Panc1 (cell line): ENCODE data around the gene TMEM271. TPM values are rescaled to one million over a fixed set of nuclear protein-coding genes. Genes with fewer than 3 reads are reported as not detected.

Experiments used
- ATAC-seq: fragments of 200-7000 bp; cut with Tn5 transposase; 2 replicates; pipeline ENCODE4 v1.9.1; 2020; ENCODE audit warnings: mild to moderate bottlenecking, moderate library complexity
- BruUV-seq: library from RNA; stranded (reverse); fragments of 400-500 nt; replicated peaks from 2 replicates; lab custom pipeline; 2021; lab: Mats Ljungman, UMichigan
- CTCF ChIA-PET: fragments of 300-600 bp; sonication (Branson Sonifier 250); formaldehyde crosslinking; loops from one replicate; lab custom pipeline; 2022; ENCODE audit warnings: antibody characterized with exemption; lab: Charles Lee
- POLR2A ChIA-PET: fragments of 300-600 bp; sonication (Branson Sonifier 250); formaldehyde crosslinking; loops from one replicate; lab custom pipeline; 2022; ENCODE audit warnings: antibody characterized with exemption; lab: Charles Lee
- DNase-seq: peaks from one replicate; pipeline ENCODE4 v3.0.0-alpha.2; 2010; ENCODE audit warnings: low read depth, low spot score
- H3K27ac ChIP-seq: 2 replicates; pipeline ENCODE4 v1.5.1; 2011; ENCODE audit warnings: mild to moderate bottlenecking, low read length, inconsistent platforms
- H3K27me3 ChIP-seq: fragments of 200-500 bp; sonication (Bioruptor generic); 2 replicates; pipeline ENCODE4 v1.6.0; 2014; ENCODE audit warnings: low read length, inconsistent platforms; ENCODE audit not compliant: control insufficient read depth, insufficient read depth
- H3K36me3 ChIP-seq: fragments of 200-500 bp; sonication (Bioruptor generic); 2 replicates; pipeline ENCODE4 v1.5.1; 2014; ENCODE audit warnings: inconsistent platforms, mild to moderate bottlenecking, low read length, moderate library complexity; ENCODE audit not compliant: control insufficient read depth, insufficient read depth
- H3K4me1 ChIP-seq: 2 replicates; pipeline ENCODE4 v1.5.1; 2011; ENCODE audit warnings: inconsistent platforms, mild to moderate bottlenecking, low read length, moderate library complexity; ENCODE audit not compliant: control insufficient read depth, insufficient read depth
- H3K4me3 ChIP-seq, 2 experiments: 2 replicates each; pipeline ENCODE4 v1.5.1; 2011 to 2012; ENCODE audit warnings: low read depth in 2 of 2, low read length in 2 of 2, mild to moderate bottlenecking in 2 of 2, inconsistent platforms in 1 of 2, moderate library complexity in 1 of 2
- H3K9me3 ChIP-seq: fragments of 200-500 bp; sonication (Bioruptor generic); 2 replicates; pipeline ENCODE4 v1.5.1; 2014; ENCODE audit warnings: low read depth, mild to moderate bottlenecking, inconsistent platforms, low read length, moderate library complexity; ENCODE audit not compliant: control insufficient read depth, insufficient read depth
- CTCF ChIP-seq: fragments of 450-650 bp; IDR thresholded peaks from 2 replicates; pipeline ENCODE4 v1.5.1; 2017; ENCODE audit warnings: mild to moderate bottlenecking
- POLR2AphosphoS5 ChIP-seq: IDR thresholded peaks from 2 replicates; pipeline ENCODE4 v1.6.1; 2012; ENCODE audit warnings: mild to moderate bottlenecking, low read depth, low read length, moderate library complexity
- REST ChIP-seq, 2 experiments: IDR thresholded peaks; 2 replicates each; pipeline ENCODE4 v1.6.1; 2011 to 2012; ENCODE audit warnings: low read depth in 2 of 2, control low read depth in 1 of 2, low read length in 1 of 2, mild to moderate bottlenecking in 1 of 2, moderate library complexity in 1 of 2; ENCODE audit not compliant: insufficient read depth in 1 of 2
- SIN3A ChIP-seq: IDR thresholded peaks from 2 replicates; pipeline ENCODE4 v1.6.1; 2012; ENCODE audit warnings: low read depth, mild to moderate bottlenecking, low read length, moderate library complexity, borderline replicate concordance; ENCODE audit not compliant: insufficient read depth
- TCF7L2 ChIP-seq: IDR thresholded peaks from 2 replicates; pipeline ENCODE4 v1.6.1; 2011; ENCODE audit warnings: mild to moderate bottlenecking, low read depth, low read length, inconsistent platforms
- in situ Hi-C: cut with HindIII; loops from 2 replicates; pipeline ENCODE4 v1.10.0; 2016; ENCODE audit warnings: low sequenced_read_pairs, low pct_unique_long_range_greater_than_20kb
- intact Hi-C: fragments of 100-400 bp; cut with micrococcal nuclease; formaldehyde crosslinking; loops from one replicate; pipeline ENCODE4 v1.10.0; 2022; ENCODE audit not compliant: unreplicated experiment
- total RNA-seq: library from RNA; stranded (reverse); gene quantifications from one replicate; pipeline ENCODE4 v1.2.1, GENCODE V29; 2021; ENCODE audit not compliant: unreplicated experiment

The TMEM271 gene
- total RNA-seq, 1 experiment from 2014 or later, result not detected

GRCh38 chr4:541271-541670 lies 34.8 kb downstream of the TMEM271 start:
- in situ Hi-C loops, result no loop called here
- DNase-seq (no peak), ATAC-seq (no peak)
- intact Hi-C loops, result no loop called here
- TF ChIP-seq SIN3A (no peak), TCF7L2 (no peak)
- H3K9me3 ChIP-seq, result no peaks in the 10 kb centered on the region
- ChIA-PET POLR2A (no interaction called here), CTCF (no interaction called here)
- no peak overlapping the region for H3K27ac ChIP-seq
- H3K4me3 ChIP-seq, result no peak overlapping the region
- H3K4me1 ChIP-seq, result no peaks in the 10 kb centered on the region
- H3K36me3 ChIP-seq, result no peaks in the 10 kb centered on the region
- BruUV-seq, result no TSS peak
- no peaks in the 10 kb centered on the region; the same call in 1 of the 2 replicates for H3K27me3 ChIP-seq

- intact Hi-C loops, result no loop called here
- Histone ChIP-seq H3K27ac (no peak overlapping the region), H3K36me3 (no peaks in the 10 kb centered on the region), H3K9me3 (no peaks in the 10 kb centered on the region), H3K4me1 (no peaks in the 10 kb centered on the region), H3K4me3 (no peak overlapping the region), H3K27me3 (no peaks in the 10 kb centered on the region)
- CTCF ChIA-PET, result no interaction called here
- POLR2A ChIA-PET, result no interaction called here
- TF ChIP-seq SIN3A, result no peak
- TF ChIP-seq TCF7L2, result no peak
- TF ChIP-seq CTCF, result no peak
- TF ChIP-seq POLR2AphosphoS5, result no peak
- TF ChIP-seq REST (IDR thresholded peaks at IDR 0.05; ENCODE audit: insufficient read depth in 1 of 2, low read depth in 2 of 2, low read length in 1 of 2), result no peak
- in situ Hi-C loops, result no loop called here
- DNase-seq (no peak), ATAC-seq (no peak)
- no TSS peak for BruUV-seq
Observed at GRCh38 chr4:538542-539142, 37.5 kb downstream of the TMEM271 start.

- no peak overlapping the region for H3K27ac ChIP-seq
- H3K27me3 ChIP-seq, result no peaks in the 10 kb centered on the region
- BruUV-seq, result no TSS peak
- DNase-seq, result no peak
- in situ Hi-C loops (no loop called here), intact Hi-C loops (no loop called here)
- H3K9me3 ChIP-seq, result no peaks in the 10 kb centered on the region
- TF ChIP-seq REST (IDR thresholded peaks at IDR 0.05; ENCODE audit: insufficient read depth in 1 of 2, low read depth in 2 of 2, low read length in 1 of 2), result no peak
- no peak for TF ChIP-seq CTCF
- no peak for TF ChIP-seq TCF7L2
- no peak for TF ChIP-seq SIN3A
- no peak for TF ChIP-seq POLR2AphosphoS5
- no peak overlapping the region for H3K4me3 ChIP-seq
- CTCF ChIA-PET, result no interaction called here
- POLR2A ChIA-PET, result no interaction called here
- H3K4me1 ChIP-seq, result no peaks in the 10 kb centered on the region
- no peak for ATAC-seq
- no peaks in the 10 kb centered on the region for H3K36me3 ChIP-seq
Observed at GRCh38 chr4:537436-538264, 38.4 kb downstream of the TMEM271 start.
